ENCODE data around the gene EPB41L1. TPM values are rescaled to one million over a fixed set of nuclear protein-coding genes. Genes with fewer than 3 reads are reported as not detected.

Gene EPB41L1
- total and polyA plus RNA-seq, 10 donors, result 1.5 to 18.6 (median 12.0) TPM

GRCh38 chr20:36273414-36274180 is 119.1 kb downstream of the EPB41L1 start:
- Histone ChIP-seq H3K27me3 (replicated peaks in 1 of 7) (peaks cover 0 to 27% (median 0%) of the 10 kb centered on the region in 7 donors), H3K9me3 (no peaks in the 10 kb centered on the region), H3K27ac (no peak overlapping the region), H3K36me3 (no peaks in the 10 kb centered on the region), H3K4me3 (no peak overlapping the region), H3K4me1 (peaks cover 0 to 7% (median 0%) of the 10 kb centered on the region in 6 donors)
- peak in 3 of 11 experiments; percentile 9 to 22 (median 10) for TF ChIP-seq CTCF (IDR thresholded peaks at IDR 0.05 in 8 of 11, conservative IDR thresholded peaks at IDR 0.05 in 3 of 11)
- no peak for TF ChIP-seq POLR2AphosphoS5 (IDR thresholded peaks at IDR 0.05)
- TF ChIP-seq POLR2A (IDR thresholded peaks at IDR 0.05), result no peak
- intact Hi-C loops (cut with DNase I; ENCODE audit: low total_unique reads), result no loop called here
- WGBS, 5 donors, result 77 to 84% (median 80%) methylated on average over 9 to 12 of the region's 12 CpGs
- no peak for DNase-seq

DNA sequence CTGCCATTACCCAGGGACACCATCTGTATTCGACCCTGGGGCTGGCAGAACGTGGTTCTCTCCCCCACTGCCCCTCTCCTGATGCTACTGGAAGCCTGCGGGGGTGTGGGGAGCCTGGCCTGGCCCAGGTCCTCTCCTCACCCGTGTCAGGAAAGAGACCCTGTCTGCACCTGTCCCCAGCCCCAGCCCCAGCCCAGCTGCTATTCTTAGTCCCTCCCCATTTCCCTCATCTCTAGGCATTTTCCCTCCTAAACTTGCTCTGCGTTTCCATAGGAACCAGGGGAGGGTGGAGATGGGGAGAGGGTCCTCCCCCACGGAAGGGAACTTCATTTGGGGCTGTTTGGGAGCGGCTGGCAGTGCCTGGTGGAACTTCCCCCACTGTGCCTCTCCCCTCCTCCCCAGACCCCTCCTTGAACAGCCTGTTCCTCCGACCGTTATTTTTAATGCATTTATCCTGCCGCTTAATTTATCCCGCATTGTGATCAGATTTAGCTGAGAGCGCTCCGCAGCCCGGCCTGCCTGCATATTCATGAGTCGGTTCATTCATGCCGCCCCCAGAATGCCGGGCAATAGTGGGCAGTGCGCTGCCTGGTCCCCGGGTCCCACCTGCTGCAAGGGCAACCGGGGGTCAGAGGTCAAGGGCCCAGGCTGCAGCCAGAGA is 119.8 kb downstream of the EPB41L1 start:
- Histone ChIP-seq H3K27me3 (replicated peaks in 1 of 7) (peaks cover 0 to 28% (median 0%) of the 10 kb centered on the region in 7 donors), H3K4me3 (no peak overlapping the region), H3K36me3 (no peaks in the 10 kb centered on the region), H3K4me1 (peaks cover 0 to 7% (median 0%) of the 10 kb centered on the region in 6 donors), H3K9me3 (no peaks in the 10 kb centered on the region), H3K27ac (no peak overlapping the region)
- no peak for TF ChIP-seq POLR2A (IDR thresholded peaks at IDR 0.05)
- no peak for TF ChIP-seq POLR2AphosphoS5 (IDR thresholded peaks at IDR 0.05)
- TF ChIP-seq CTCF (IDR thresholded peaks at IDR 0.05 in 8 of 11, conservative IDR thresholded peaks at IDR 0.05 in 3 of 11), result no peak
- intact Hi-C loops (cut with DNase I; ENCODE audit: low total_unique reads), result no loop called here
- WGBS, 5 donors, result 54 to 59% (median 56%) methylated on average over 17 to 20 of the region's 20 CpGs
- no peak for DNase-seq

GRCh38 chr20:36275011-36275410 is 120.5 kb downstream of the EPB41L1 start:
- Histone ChIP-seq H3K27me3 (replicated peaks in 1 of 7) (peaks cover 0 to 35% (median 0%) of the 10 kb centered on the region in 7 donors), H3K27ac (no peak overlapping the region), H3K36me3 (no peaks in the 10 kb centered on the region), H3K4me1 (peaks cover 0 to 7% (median 0%) of the 10 kb centered on the region in 6 donors), H3K9me3 (no peaks in the 10 kb centered on the region), H3K4me3 (no peak overlapping the region)
- intact Hi-C loops (cut with DNase I; ENCODE audit: low total_unique reads), result no loop called here
- WGBS, 5 donors, result 66 to 87% (median 76%) methylated on average over 4 to 5 of the region's 5 CpGs
- TF ChIP-seq CTCF (IDR thresholded peaks at IDR 0.05 in 8 of 11, conservative IDR thresholded peaks at IDR 0.05 in 3 of 11) (no peak), POLR2AphosphoS5 (IDR thresholded peaks at IDR 0.05) (no peak), POLR2A (IDR thresholded peaks at IDR 0.05) (no peak)
- no peak for DNase-seq

All from spleen (tissue), 11 donors.